Type B pancreatic cell (in vitro differentiated cells): Measurements from ENCODE around the gene PRR13. TPM values are rescaled to one million over a fixed set of nuclear protein-coding genes. Genes with fewer than 3 reads are reported as not detected.
A peak's percentile ranks its signal among the peaks of the same experiment; 100 is the strongest.

Source experiments
- DNase-seq: peaks from one replicate; pipeline ENCODE4 v3.0.0; 2021; ENCODE audit warnings: mixed read lengths; ENCODE audit not compliant: unreplicated experiment; ENCODE audit errors: extremely low spot score
- H3K27ac Mint-ChIP-seq: 2 replicates; pipeline ENCODE4 v1.8.0; 2021; ENCODE audit warnings: mild to moderate bottlenecking, mixed read lengths
- H3K27me3 Mint-ChIP-seq: 2 replicates; pipeline ENCODE4 v1.8.0; 2021; ENCODE audit warnings: mixed read lengths
- H3K36me3 Mint-ChIP-seq: 2 replicates; pipeline ENCODE4 v1.8.0; 2021; ENCODE audit warnings: mixed read lengths
- H3K4me1 Mint-ChIP-seq: one replicate; pipeline ENCODE4 v1.8.0; 2021; ENCODE audit warnings: mixed read lengths; ENCODE audit not compliant: unreplicated experiment
- H3K4me3 Mint-ChIP-seq: 2 replicates; pipeline ENCODE4 v1.8.0; 2021; ENCODE audit warnings: mild to moderate bottlenecking, mixed read lengths
- H3K9me3 Mint-ChIP-seq: 2 replicates; pipeline ENCODE4 v1.8.0; 2021; ENCODE audit warnings: mixed read lengths
- total RNA-seq: library from RNA; stranded (reverse); gene quantifications from 2 replicates; pipeline ENCODE4 v1.2.1, GENCODE V29; 2021; ENCODE audit warnings: low replicate concordance
- TF ChIP-seq, protein P1 (sequence below): fragments of 200-600 bp; sonication (generic); conservative IDR thresholded peaks from 2 replicates; pipeline ENCODE4 v1.5.0; 2021; ENCODE audit warnings: antibody characterized with exemption, mild to moderate bottlenecking

PRR13 gene
- total RNA-seq, 1 donor from 2014 or later, result 88.1 TPM

DNA sequence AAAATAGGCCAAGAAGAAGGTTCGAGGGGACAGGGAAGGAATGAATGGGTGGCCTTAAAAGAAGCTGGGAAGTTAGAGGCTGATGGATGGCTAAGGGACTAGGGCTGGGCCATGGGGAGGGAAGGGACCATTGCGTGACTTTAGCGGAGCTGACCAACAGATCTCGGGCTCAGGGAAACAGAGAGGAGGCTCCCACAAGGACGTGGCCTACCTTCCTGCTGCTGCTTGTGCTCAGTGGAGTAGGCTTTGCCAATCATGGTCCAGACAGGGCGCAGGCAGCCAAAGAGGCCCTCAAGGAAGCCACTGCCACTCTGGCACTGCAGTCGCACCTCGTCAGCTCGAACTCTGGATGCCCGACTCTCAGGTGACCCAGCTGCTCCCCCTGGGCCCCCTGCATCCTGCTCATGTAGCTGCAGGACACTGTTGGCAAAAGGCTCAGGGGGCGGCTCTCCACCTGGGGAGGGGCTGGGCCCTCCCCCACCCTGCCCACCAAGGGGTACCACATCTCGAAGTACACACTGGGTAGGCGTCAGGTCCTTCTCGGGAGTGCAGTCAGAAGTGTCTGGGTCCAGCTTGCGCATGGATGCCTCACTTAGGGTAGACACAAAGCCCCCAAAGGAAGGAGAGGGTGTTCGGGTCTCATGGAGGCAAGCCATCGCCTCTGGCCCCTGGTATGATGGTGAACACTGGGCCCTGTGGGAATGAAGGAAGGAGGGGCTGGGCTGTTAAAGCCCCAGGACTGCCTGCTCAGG is 45.4 kb downstream of the PRR13 start:
- Mint-ChIP-seq H3K4me3 (no peak overlapping the region), H3K27ac (no peak overlapping the region), H3K27me3 (no peaks in the 10 kb centered on the region), H3K9me3 (no peaks in the 10 kb centered on the region), H3K4me1 (peaks cover 15% of the 10 kb centered on the region), H3K36me3 (peaks cover 22% of the 10 kb centered on the region)
- TF ChIP-seq, protein P1, sequence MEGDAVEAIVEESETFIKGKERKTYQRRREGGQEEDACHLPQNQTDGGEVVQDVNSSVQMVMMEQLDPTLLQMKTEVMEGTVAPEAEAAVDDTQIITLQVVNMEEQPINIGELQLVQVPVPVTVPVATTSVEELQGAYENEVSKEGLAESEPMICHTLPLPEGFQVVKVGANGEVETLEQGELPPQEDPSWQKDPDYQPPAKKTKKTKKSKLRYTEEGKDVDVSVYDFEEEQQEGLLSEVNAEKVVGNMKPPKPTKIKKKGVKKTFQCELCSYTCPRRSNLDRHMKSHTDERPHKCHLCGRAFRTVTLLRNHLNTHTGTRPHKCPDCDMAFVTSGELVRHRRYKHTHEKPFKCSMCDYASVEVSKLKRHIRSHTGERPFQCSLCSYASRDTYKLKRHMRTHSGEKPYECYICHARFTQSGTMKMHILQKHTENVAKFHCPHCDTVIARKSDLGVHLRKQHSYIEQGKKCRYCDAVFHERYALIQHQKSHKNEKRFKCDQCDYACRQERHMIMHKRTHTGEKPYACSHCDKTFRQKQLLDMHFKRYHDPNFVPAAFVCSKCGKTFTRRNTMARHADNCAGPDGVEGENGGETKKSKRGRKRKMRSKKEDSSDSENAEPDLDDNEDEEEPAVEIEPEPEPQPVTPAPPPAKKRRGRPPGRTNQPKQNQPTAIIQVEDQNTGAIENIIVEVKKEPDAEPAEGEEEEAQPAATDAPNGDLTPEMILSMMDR, result no peak
- no peak for DNase-seq

DNA sequence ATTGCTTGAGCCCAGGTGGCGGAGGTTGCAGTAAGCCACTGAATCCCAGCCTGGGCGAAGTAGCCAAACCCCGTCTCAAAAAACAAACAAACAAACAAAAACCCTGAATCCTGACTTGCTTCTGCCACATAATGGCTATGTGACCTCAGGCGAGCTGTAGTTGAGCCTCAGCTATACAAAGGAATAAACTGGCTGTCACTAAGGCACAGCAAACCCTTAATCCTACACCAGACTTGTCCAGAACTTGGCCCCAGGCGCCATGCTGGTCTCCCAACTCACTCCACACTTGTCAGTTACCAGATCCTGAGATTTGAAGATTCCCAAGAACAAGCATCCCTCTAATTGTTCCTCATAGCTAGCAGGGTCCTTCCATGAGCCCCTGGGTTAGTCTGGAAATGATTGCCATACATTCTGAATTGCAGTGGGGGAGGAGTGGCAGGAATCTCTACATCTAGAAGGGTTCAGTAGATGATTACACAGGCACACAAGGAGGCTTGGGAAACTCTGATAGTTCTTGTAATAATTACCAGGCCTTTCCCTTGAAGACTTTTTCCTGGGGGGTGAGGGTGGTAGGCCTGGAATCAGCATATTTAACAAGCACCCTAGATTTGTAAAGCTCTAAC is 47.8 kb downstream of the PRR13 start:
- TF ChIP-seq, protein P1, result no peak
- Mint-ChIP-seq H3K36me3 (peaks cover 9% of the 10 kb centered on the region), H3K4me1 (peaks cover 25% of the 10 kb centered on the region), H3K27ac (peak overlapping the region; percentile 61), H3K27me3 (no peaks in the 10 kb centered on the region), H3K9me3 (no peaks in the 10 kb centered on the region), H3K4me3 (peak overlapping the region; percentile 55)
- DNase-seq, result no peak

DNA sequence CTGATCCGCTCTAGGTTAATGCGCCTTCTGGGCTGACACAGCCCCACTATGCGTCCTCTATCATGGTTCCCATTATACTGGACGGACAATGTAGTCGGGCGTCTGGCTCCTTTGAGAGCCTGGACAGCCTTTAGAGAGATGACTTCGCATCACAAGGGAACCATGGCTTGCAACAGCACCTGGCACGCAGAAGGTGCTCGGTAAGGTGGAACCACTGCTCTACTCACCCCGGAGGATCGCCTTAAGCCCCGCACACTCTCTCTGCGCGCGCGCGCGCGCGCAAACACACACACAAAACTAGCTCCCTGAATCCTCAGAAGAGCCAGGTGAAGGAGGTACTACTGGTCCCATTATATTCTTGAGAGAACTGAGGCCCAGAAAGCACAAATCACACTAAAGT is 50.7 kb downstream of the PRR13 start:
- Mint-ChIP-seq H3K27ac (peak overlapping the region; percentile 97), H3K36me3 (peaks cover 5% of the 10 kb centered on the region), H3K9me3 (peaks cover 3% of the 10 kb centered on the region), H3K27me3 (no peaks in the 10 kb centered on the region), H3K4me3 (peak overlapping the region; percentile 97), H3K4me1 (peaks cover 39% of the 10 kb centered on the region)
- no peak for DNase-seq
- TF ChIP-seq, protein P1, result no peak

DNA sequence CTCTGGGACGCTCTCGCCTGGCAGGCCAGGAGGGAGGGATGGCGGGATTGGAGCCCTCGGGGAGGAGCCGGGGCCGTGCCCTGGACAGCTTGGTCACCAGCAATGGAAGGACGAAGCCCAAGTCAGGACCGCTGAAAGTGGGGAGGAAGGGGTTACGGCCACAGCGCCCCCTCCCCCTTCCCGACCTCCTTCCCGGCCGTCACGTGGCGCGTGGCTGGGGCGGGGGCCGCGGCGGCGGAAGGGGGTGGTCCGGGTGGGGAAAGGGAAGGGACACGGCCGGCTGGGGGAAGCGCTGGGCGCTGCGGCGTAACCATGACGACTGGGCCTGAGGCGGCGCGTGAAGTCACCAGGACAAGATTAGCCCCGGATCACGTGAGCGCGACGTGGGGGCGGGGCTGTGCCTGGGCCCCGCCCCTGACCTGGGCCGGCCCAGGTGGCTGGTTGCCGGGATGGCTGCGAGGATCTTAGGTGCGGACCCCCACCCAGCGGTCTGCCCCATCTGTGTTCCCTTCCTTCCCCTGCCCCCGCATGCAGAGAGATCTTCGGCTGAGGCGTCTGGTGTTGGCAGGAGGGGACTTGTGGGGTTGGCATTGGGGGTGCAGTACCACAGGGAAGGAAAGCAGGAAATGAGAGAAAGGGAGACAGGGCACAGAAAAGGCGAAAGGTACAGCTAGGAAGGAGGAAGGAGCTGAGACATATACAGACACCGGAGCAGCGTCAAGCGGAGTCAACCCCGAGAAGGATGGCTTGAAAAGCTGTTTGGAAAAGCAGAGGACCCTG is 51.5 kb downstream of the PRR13 start:
- Mint-ChIP-seq H3K27ac (peak overlapping the region; percentile 97), H3K36me3 (peaks cover 5% of the 10 kb centered on the region), H3K4me1 (peaks cover 44% of the 10 kb centered on the region), H3K9me3 (peaks cover 3% of the 10 kb centered on the region), H3K27me3 (no peaks in the 10 kb centered on the region), H3K4me3 (peak overlapping the region; percentile 97)
- TF ChIP-seq, protein P1, result no peak
- DNase-seq, result peak; percentile 97

DNA sequence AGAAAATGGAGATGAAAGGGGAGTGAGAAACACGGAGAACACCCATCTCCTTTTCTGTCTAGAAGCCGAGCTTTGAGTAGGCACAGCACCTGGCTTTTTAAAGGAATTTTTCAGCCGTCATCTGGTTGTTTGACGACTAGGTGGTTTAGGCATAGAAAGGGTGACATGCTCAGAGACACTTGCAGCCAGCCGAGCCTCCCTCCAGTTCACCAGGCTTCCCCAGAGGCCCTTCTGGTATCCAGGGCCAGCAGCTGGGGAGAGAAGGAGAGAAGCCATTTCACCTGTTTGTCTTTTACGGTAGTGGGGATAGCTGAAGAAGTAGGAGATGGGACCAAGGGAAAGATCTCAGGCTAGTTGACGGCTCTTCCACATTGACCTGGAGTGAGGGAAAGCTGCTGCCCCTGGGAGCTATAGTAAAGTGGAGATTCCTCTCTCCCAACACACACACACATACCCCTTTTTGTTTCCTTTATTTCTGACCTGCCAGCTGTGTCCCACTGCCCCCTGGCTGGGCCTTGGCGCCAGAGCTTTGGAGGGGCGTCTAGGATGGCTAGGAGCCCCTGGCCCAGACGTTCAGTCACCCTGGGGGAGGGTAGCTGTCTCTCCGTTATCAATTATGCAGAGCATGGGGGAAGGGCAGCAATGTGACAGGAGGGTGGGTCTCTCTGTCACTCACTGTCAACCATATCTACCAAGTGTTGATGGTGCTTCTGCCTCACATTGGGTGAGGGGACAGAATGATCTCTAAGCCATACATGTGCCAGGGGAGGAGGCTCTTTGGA is 52.3 kb downstream of the PRR13 start:
- Mint-ChIP-seq H3K9me3 (peaks cover 3% of the 10 kb centered on the region), H3K36me3 (peaks cover 5% of the 10 kb centered on the region), H3K27ac (peak overlapping the region; percentile 97), H3K27me3 (no peaks in the 10 kb centered on the region), H3K4me3 (peak overlapping the region; percentile 97), H3K4me1 (peaks cover 50% of the 10 kb centered on the region)
- DNase-seq, result no peak
- TF ChIP-seq, protein P1, result no peak
